IMR-90 (cell line): ENCODE data around the gene HTT. TPM values are rescaled to one million over a fixed set of nuclear protein-coding genes. Genes with fewer than 3 reads are reported as not detected.

Experiments used
- ATAC-seq: fragments of 200-7000 bp; cut with Tn5 transposase; 2 replicates; pipeline ENCODE4 v1.9.1; 2020; ENCODE audit warnings: low read depth, mild to moderate bottlenecking, moderate library complexity
- BruUV-seq: library from RNA; stranded (reverse); fragments of 400-500 nt; replicated peaks from 2 replicates; lab custom pipeline; 2021; lab: Mats Ljungman, UMichigan
- CTCF ChIA-PET: fragments of 300-600 bp; formaldehyde crosslinking; extraction: SDS; loops from one replicate; lab custom pipeline; 2021; ENCODE audit warnings: antibody characterized with exemption; lab: Yijun Ruan, JAX
- POLR2A ChIA-PET: fragments of 300-600 bp; sonication (Branson Sonifier 250); formaldehyde crosslinking; loops from one replicate; lab custom pipeline; 2022; ENCODE audit warnings: antibody characterized with exemption; ENCODE audit not compliant: unreplicated experiment; lab: Charles Lee
- DNase-seq: peaks from one replicate; pipeline ENCODE4 v3.0.0; 2013
- H2AFZ ChIP-seq: replicated peaks from 2 replicates; pipeline ENCODE3; 2013; ENCODE audit warnings: low read length, mild to moderate bottlenecking; ENCODE audit not compliant: poor library complexity
- H2AK5ac ChIP-seq: 2 replicates; pipeline ENCODE4 v1.6.1; 2013; ENCODE audit warnings: low read depth, low read length, inconsistent platforms
- H2AK9ac ChIP-seq: replicated peaks from 2 replicates; pipeline ENCODE3; 2013; ENCODE audit warnings: mild to moderate bottlenecking, low read depth, low read length, moderate library complexity; ENCODE audit not compliant: poor library complexity
- H2BK120ac ChIP-seq: 2 replicates; pipeline ENCODE4 v1.6.1; 2013; ENCODE audit warnings: low read depth, low read length, inconsistent platforms
- H2BK15ac ChIP-seq: 3 replicates; pipeline ENCODE4 v1.6.1; 2013; ENCODE audit warnings: low read depth, low read length, inconsistent platforms
- H2BK20ac ChIP-seq: 2 replicates; pipeline ENCODE4 v1.6.1; 2013; ENCODE audit warnings: low read depth, mild to moderate bottlenecking, inconsistent platforms, low read length, moderate library complexity
- H2BK5ac ChIP-seq: 2 replicates; pipeline ENCODE4 v1.6.1; 2013; ENCODE audit warnings: mild to moderate bottlenecking, low read depth, low read length, inconsistent platforms; ENCODE audit not compliant: poor library complexity, severe bottlenecking
- H3K14ac ChIP-seq: replicated peaks from 2 replicates; pipeline ENCODE4 v1.6.1; 2013; ENCODE audit warnings: low read depth, low read length, inconsistent platforms
- H3K18ac ChIP-seq: 2 replicates; pipeline ENCODE4 v1.6.1; 2013; ENCODE audit warnings: low read depth, low read length, control low read depth
- H3K23ac ChIP-seq: 2 replicates; pipeline ENCODE4 v1.6.1; 2013; ENCODE audit warnings: low read depth, low read length, inconsistent platforms
- H3K27ac ChIP-seq: 2 replicates; pipeline ENCODE4 v1.5.1; 2013; ENCODE audit warnings: mild to moderate bottlenecking, control low read depth, low read length; ENCODE audit not compliant: insufficient read depth
- H3K27me3 ChIP-seq: 2 replicates; pipeline ENCODE4 v1.6.1; 2013; ENCODE audit warnings: low read length; ENCODE audit not compliant: control insufficient read depth, insufficient read depth
- H3K36me3 ChIP-seq: 2 replicates; pipeline ENCODE4 v1.6.1; 2013; ENCODE audit warnings: low read length, mixed read lengths; ENCODE audit not compliant: control insufficient read depth, insufficient read depth
- H3K4ac ChIP-seq: 2 replicates; pipeline ENCODE4 v1.6.1; 2013; ENCODE audit warnings: low read depth, low read length, inconsistent platforms
- H3K4me1 ChIP-seq: 2 replicates; pipeline ENCODE4 v1.6.1; 2013; ENCODE audit warnings: low read length, mixed read lengths; ENCODE audit not compliant: control insufficient read depth, insufficient read depth
- H3K4me2 ChIP-seq: 2 replicates; pipeline ENCODE4 v1.6.1; 2013; ENCODE audit warnings: low read depth, mild to moderate bottlenecking, control low read depth, low read length, moderate library complexity
- H3K4me3 ChIP-seq: 2 replicates; pipeline ENCODE4 v1.5.1; 2013; ENCODE audit warnings: low read depth, mild to moderate bottlenecking, control low read depth, low read length, moderate library complexity; ENCODE audit not compliant: insufficient read depth
- H3K56ac ChIP-seq: 2 replicates; pipeline ENCODE4 v1.6.1; 2013; ENCODE audit warnings: low read length, inconsistent platforms; ENCODE audit not compliant: insufficient read depth; ENCODE audit errors: extremely low read depth
- H3K79me1 ChIP-seq, 2 experiments: 2 replicates each; pipeline ENCODE4 v1.6.1; 2013; ENCODE audit warnings: low read length in 2 of 2, inconsistent platforms in 1 of 2, low read depth in 1 of 2
- H3K9ac ChIP-seq: 2 replicates; pipeline ENCODE4 v1.6.1; 2013; ENCODE audit warnings: low read depth, low read length, control low read depth
- H3K9me1 ChIP-seq: 2 replicates; pipeline ENCODE4 v1.6.1; 2013; ENCODE audit warnings: low read length, inconsistent platforms; ENCODE audit not compliant: insufficient read depth
- H3K9me3 ChIP-seq: 2 replicates; pipeline ENCODE4 v1.6.1; 2013; ENCODE audit warnings: low read length; ENCODE audit not compliant: control insufficient read depth, insufficient read depth
- H4K20me1 ChIP-seq: 2 replicates; pipeline ENCODE4 v1.6.1; 2013; ENCODE audit warnings: low read length, inconsistent platforms; ENCODE audit not compliant: insufficient read depth
- H4K5ac ChIP-seq: 2 replicates; pipeline ENCODE4 v1.6.1; 2013; ENCODE audit warnings: mild to moderate bottlenecking, low read depth, low read length, control low read depth
- H4K8ac ChIP-seq, 2 experiments: 2 replicates each; pipeline ENCODE4 v1.6.1; 2013; ENCODE audit warnings: low read depth in 2 of 2, low read length in 2 of 2, control low read depth in 1 of 2, inconsistent platforms in 1 of 2
- H4K91ac ChIP-seq: 2 replicates; pipeline ENCODE4 v1.6.1; 2013; ENCODE audit warnings: low read depth, low read length, inconsistent platforms; ENCODE audit not compliant: insufficient read depth
- BHLHE40 ChIP-seq: fragments of 150-350 bp; IDR thresholded peaks from 2 replicates; pipeline ENCODE4 v1.6.1; 2016; ENCODE audit warnings: mild to moderate bottlenecking, low read depth, low read length
- CEBPB ChIP-seq: IDR thresholded peaks from 2 replicates; pipeline ENCODE4 v1.6.1; 2012; ENCODE audit warnings: low read depth, low read length, improper control_type of control experiment
- CHD1 ChIP-seq: IDR thresholded peaks from 2 replicates; pipeline ENCODE4 v1.6.1; 2012; ENCODE audit warnings: low read depth, low read length, improper control_type of control experiment
- MAFK ChIP-seq: IDR thresholded peaks from 2 replicates; pipeline ENCODE4 v1.6.1; 2012; ENCODE audit warnings: low read depth, low read length, improper control_type of control experiment
- MAZ ChIP-seq: IDR thresholded peaks from 2 replicates; pipeline ENCODE4 v1.6.1; 2012; ENCODE audit warnings: low read depth, mild to moderate bottlenecking, low read length, improper control_type of control experiment, moderate library complexity, borderline replicate concordance
- MXI1 ChIP-seq: IDR thresholded peaks from 2 replicates; pipeline ENCODE4 v1.6.1; 2012; ENCODE audit warnings: low read depth, mild to moderate bottlenecking, low read length, moderate library complexity, borderline replicate concordance
- NFE2L2 ChIP-seq: fragments of 150-350 bp; IDR thresholded peaks from 2 replicates; pipeline ENCODE4 v1.6.1; 2016; ENCODE audit warnings: low read depth, mild to moderate bottlenecking, low read length
- POLR2A ChIP-seq: IDR thresholded peaks from 2 replicates; pipeline ENCODE4 v1.6.1; 2012; ENCODE audit warnings: mild to moderate bottlenecking, low read depth, low read length
- RAD21 ChIP-seq: IDR thresholded peaks from 2 replicates; pipeline ENCODE4 v1.6.1; 2012; ENCODE audit warnings: low read length, improper control_type of control experiment
- RCOR1 ChIP-seq: IDR thresholded peaks from 2 replicates; pipeline ENCODE4 v1.6.1; 2012; ENCODE audit warnings: mild to moderate bottlenecking, low read length, improper control_type of control experiment; ENCODE audit not compliant: insufficient replicate concordance
- RFX5 ChIP-seq: IDR thresholded peaks from 2 replicates; pipeline ENCODE4 v1.8.0; 2012; ENCODE audit warnings: low read depth, mild to moderate bottlenecking, low read length, moderate library complexity
- SMC3 ChIP-seq: fragments of 150-350 bp; IDR thresholded peaks from 2 replicates; pipeline ENCODE4 v1.6.1; 2016; ENCODE audit warnings: low read depth, mild to moderate bottlenecking, antibody characterized with exemption, low read length, moderate library complexity
- WGBS, 2 experiments: methylation state at CpG; one replicate each; pipeline versions ENCODE4 v1.1.5 to v1.1.7; 2013; ENCODE audit warnings: missing lambda C conversion rate in 2 of 2; ENCODE audit not compliant: insufficient read length in 1 of 2; ENCODE audit errors: extremely low coverage in 2 of 2; 5-methylcytosine and 5-hydroxymethylcytosine counted together
- dilution Hi-C: fragments of 300-500 bp; cut with HindIII; formaldehyde crosslinking; loops from one replicate; pipeline ENCODE4 v1.14.3; 2018; ENCODE audit warnings: low sequenced_read_pairs; ENCODE audit not compliant: unreplicated experiment
- in situ Hi-C: fragments of 300-500 bp; cut with MboI; formaldehyde crosslinking; loops from 3 replicates; pipeline ENCODE4 v1.14.3; 2019; ENCODE audit warnings: low sequenced_read_pairs, inconsistent platforms, mixed read lengths
- intact Hi-C: fragments of 100-400 bp; cut with micrococcal nuclease; formaldehyde crosslinking; loops from 2 replicates; pipeline ENCODE4 v1.10.0; 2022
- polyA plus RNA-seq, 3 experiments: library from polyadenylated mRNA; depleted of rRNA; stranded (reverse); fragments of >200 nt; gene quantifications; 2 replicates each; pipeline ENCODE4 v1.2.3, GENCODE V29; 2012; ENCODE audit warnings: low replicate concordance in 1 of 3
- total RNA-seq: library from RNA; depleted of rRNA; stranded (reverse); fragments of >200 nt; gene quantifications from 2 replicates; pipeline ENCODE4 v1.2.3, GENCODE V29; 2012
- TF ChIP-seq, protein P1 (sequence below): fragments of 150-350 bp; IDR thresholded peaks from 2 replicates; pipeline ENCODE4 v1.6.1; 2017; ENCODE audit warnings: mild to moderate bottlenecking, antibody characterized with exemption, low read length, low read depth
- TF ChIP-seq, protein P2 (sequence below): fragments of 150-350 bp; IDR thresholded peaks from 2 replicates; pipeline ENCODE4 v1.6.1; 2016; ENCODE audit warnings: low read depth, mild to moderate bottlenecking, low read length, moderate library complexity, borderline replicate concordance

Gene HTT
- total and polyA plus RNA-seq, 2 of the 4 experiments (the other 2 are of a cell fraction): 11.6 to 14.3 TPM

DNA sequence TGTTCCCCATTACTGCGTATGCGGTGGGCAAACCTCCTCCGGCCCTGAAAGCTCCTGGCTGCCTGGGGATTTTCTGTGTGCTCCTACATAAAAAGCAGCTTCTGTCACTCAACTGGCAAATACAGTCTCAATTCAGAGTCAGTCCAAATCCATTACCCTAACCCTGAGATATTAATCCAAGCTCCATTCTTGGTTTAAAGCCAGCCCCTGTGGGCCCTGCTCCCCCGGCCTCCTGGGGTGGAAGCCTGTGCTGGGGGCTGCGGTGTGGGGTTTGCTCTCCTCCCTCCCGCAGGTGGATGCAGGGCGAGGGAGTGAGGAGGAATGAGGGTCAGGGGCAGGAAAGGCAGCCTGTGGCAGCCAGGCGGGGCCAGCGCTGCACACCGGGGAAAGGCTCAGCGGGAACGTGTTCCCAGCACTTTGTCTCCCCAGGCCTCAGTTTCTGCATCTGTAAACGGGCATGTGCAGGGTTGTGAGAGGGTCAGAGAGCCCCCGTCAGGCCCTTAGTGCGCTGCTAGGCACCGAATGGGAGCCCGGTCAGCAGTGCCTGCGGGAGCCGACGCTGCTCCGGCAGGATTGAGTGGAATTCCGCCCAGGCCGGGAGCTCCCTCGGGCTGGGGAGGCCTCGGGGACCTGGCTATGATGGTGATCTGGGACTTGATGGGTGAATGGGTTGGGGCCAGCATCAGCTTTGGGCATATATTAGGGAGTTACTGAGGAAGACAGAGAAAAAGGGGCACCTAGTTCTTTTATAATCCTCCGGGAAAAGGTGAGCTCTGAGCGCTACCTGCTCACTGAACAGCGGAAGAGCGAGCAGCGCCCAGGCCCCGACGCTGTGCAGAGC is 212.1 kb downstream of the HTT start (continued):
- TF ChIP-seq NFE2L2 (no peak), RAD21 (no peak)

DNA sequence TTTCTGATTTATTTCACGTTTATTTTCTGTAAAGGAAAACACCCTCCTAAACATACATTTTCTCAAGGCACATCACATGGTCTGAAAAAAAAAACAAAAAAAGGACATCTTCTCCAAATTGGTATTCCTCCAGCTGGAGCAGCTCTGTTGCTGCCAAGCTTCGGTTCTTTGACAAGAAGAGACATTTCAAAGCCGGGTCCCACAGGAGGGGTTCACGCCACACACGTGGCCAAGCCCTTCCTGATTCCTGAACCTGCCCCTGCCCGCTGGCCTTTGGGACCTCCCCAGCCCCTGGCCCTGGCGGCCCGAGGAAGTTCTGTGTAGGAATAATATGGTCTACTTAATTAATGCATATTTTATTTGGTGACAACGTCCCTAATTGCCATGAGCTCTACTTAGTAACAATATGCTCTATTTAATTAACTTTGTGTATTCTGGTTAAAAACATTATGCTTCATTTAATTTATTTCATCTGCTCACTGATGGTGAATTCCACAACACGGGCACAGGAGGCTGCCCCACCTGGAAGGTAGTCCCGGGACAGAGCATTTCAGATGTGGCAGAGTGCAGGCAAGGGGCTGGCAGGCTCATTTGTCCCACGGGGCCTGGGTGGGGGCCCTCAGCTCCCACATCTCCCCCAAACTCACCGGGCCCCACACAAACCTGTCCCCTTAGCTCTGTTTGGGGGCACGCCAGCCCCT is 212.9 kb downstream of the HTT start:
- no peak overlapping the region for H3K4me3 ChIP-seq
- H4K91ac ChIP-seq: no peak overlapping the region
- peaks cover 5% of the 10 kb centered on the region; the same call in 1 of the 2 replicates for H3K4me1 ChIP-seq
- no TSS peak for BruUV-seq
- ChIA-PET CTCF (no interaction called here), POLR2A (no interaction called here)
- no peak overlapping the region for H2BK5ac ChIP-seq
- H3K36me3 ChIP-seq: no peaks in the 10 kb centered on the region
- no peak overlapping the region for H2AK9ac ChIP-seq
- 0 out of 2 replicates have a peak, but pooled peaks cover 2% of the 10 kb centered on the region for H4K20me1 ChIP-seq
- intact Hi-C loops (no loop called here), in situ Hi-C loops (no loop called here), dilution Hi-C loops (no loop called here)
- no peak overlapping the region for H2BK20ac ChIP-seq
- H4K5ac ChIP-seq: no peak overlapping the region
- no peak overlapping the region for H3K4ac ChIP-seq
- no peak overlapping the region for H2BK15ac ChIP-seq
- no peak overlapping the region for H2AK5ac ChIP-seq
- H3K56ac ChIP-seq: no peak overlapping the region
- H3K14ac ChIP-seq: no peak overlapping the region
- no peak overlapping the region for H3K9ac ChIP-seq
- no peak overlapping the region for H3K27ac ChIP-seq
- no peak overlapping the region for H2AFZ ChIP-seq
- no peak for ATAC-seq
- peaks cover 9% of the 10 kb centered on the region; the same call in 1 of the 2 replicates for H3K27me3 ChIP-seq
- 49% methylated on average over 3 of the region's 14 CpGs; no CpG with 5 or more reads in 1 of the 2 experiments for WGBS, 2 experiments
- peaks cover 3% of the 10 kb centered on the region; the same call in 1 of the 2 replicates for H3K9me1 ChIP-seq
- H2BK120ac ChIP-seq: no peak overlapping the region
- no peak overlapping the region for H3K18ac ChIP-seq
- no peak overlapping the region for H3K4me2 ChIP-seq
- H3K23ac ChIP-seq: no peak overlapping the region
- no peaks in the 10 kb centered on the region for H3K9me3 ChIP-seq
- H4K8ac ChIP-seq: no peak overlapping the region
- H3K79me1 ChIP-seq: peaks cover 0 to 4% of the 10 kb centered on the region in 2 experiments; a peak in 2 of 4 replicates
- DNase-seq: no peak
- TF ChIP-seq NFE2L2 (no peak), MAFK (no peak), BHLHE40 (no peak), RFX5 (no peak), POLR2A (no peak), CHD1 (no peak), SMC3 (no peak), MXI1 (no peak), CEBPB (no peak), MAZ (no peak), RCOR1 (no peak)
- TF ChIP-seq, protein P1, sequence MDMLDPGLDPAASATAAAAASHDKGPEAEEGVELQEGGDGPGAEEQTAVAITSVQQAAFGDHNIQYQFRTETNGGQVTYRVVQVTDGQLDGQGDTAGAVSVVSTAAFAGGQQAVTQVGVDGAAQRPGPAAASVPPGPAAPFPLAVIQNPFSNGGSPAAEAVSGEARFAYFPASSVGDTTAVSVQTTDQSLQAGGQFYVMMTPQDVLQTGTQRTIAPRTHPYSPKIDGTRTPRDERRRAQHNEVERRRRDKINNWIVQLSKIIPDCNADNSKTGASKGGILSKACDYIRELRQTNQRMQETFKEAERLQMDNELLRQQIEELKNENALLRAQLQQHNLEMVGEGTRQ: no peak
- TF ChIP-seq, protein P2, sequence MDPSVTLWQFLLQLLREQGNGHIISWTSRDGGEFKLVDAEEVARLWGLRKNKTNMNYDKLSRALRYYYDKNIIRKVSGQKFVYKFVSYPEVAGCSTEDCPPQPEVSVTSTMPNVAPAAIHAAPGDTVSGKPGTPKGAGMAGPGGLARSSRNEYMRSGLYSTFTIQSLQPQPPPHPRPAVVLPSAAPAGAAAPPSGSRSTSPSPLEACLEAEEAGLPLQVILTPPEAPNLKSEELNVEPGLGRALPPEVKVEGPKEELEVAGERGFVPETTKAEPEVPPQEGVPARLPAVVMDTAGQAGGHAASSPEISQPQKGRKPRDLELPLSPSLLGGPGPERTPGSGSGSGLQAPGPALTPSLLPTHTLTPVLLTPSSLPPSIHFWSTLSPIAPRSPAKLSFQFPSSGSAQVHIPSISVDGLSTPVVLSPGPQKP: no peak
